Loucy (cell line): ENCODE data around the gene MSH2.

Source experiments
- EZH2phosphoT487 ChIP-seq: fragments of 200-600 bp; IDR thresholded peaks from 2 replicates; pipeline ENCODE4 v1.6.1; 2018; ENCODE audit warnings: antibody characterized with exemption, mild to moderate bottlenecking, moderate library complexity, borderline replicate concordance
- TF ChIP-seq, protein P1 (sequence below): fragments of 200-600 bp; sonication (generic); conservative IDR thresholded peaks from 2 replicates; pipeline ENCODE4 v1.5.1; 2014; ENCODE audit warnings: mild to moderate bottlenecking, antibody characterized with exemption, low read length

- TF ChIP-seq, protein P1, sequence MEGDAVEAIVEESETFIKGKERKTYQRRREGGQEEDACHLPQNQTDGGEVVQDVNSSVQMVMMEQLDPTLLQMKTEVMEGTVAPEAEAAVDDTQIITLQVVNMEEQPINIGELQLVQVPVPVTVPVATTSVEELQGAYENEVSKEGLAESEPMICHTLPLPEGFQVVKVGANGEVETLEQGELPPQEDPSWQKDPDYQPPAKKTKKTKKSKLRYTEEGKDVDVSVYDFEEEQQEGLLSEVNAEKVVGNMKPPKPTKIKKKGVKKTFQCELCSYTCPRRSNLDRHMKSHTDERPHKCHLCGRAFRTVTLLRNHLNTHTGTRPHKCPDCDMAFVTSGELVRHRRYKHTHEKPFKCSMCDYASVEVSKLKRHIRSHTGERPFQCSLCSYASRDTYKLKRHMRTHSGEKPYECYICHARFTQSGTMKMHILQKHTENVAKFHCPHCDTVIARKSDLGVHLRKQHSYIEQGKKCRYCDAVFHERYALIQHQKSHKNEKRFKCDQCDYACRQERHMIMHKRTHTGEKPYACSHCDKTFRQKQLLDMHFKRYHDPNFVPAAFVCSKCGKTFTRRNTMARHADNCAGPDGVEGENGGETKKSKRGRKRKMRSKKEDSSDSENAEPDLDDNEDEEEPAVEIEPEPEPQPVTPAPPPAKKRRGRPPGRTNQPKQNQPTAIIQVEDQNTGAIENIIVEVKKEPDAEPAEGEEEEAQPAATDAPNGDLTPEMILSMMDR = no peak
- TF ChIP-seq EZH2phosphoT487 = no peak
Measured at GRCh38 chr2:47483191-47483590, 80.2 kb downstream of the MSH2 start.
